Measurements from ENCODE around the gene SLC10A7.
"Not testable (repeated sequence)": the region's sequence is repeated elsewhere in the genome, so short reads cannot be mapped to it uniquely, and the experiment has no call there.

Gene SLC10A7

DNA sequence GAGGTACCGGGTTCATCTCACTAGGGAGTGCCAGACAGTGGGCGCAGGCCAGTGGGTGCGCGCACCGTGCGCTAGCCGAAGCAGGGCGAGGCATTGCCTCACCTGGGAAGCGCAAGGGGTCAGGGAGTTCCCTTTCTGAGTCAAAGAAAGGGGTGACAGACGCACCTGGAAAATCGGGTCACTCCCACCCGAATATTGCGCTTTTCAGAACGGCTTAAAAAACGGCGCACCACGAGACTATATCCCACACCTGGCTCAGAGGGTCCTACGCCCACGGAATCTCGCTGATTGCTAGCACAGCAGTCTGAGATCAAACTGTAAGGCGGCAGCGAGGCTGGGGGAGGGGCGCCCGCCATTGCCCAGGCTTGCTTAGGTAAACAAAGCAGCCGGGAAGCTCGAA lies 171.6 kb downstream of the SLC10A7 start:
- not testable (repeated sequence) for DNase-seq

DNA sequence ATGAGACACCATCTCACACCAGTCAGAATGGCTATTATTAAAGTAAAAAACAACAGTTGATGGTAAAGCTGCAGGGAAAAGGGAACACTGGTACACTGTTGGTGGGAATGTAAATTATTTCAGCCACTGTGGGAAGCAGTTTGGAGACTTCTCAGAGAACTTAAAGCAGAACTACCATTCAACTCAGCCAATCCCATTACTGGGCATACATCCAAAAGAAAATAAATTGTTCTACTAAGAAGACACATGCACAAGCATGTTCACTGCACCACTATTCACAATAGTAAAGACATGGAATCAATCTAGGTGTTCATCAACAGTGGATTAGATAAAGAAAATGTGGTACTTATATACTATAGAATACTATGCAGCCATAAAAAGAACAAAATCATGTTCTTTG lies 172.4 kb downstream of the SLC10A7 start:
- no peak for DNase-seq

GRCh38 chr4:146347822-146348221 lies 173.9 kb downstream of the SLC10A7 start:
- DNase-seq = no peak

- no peak for DNase-seq
Measured at GRCh38 chr4:146346276-146346675, 175.5 kb downstream of the SLC10A7 start.

DNA sequence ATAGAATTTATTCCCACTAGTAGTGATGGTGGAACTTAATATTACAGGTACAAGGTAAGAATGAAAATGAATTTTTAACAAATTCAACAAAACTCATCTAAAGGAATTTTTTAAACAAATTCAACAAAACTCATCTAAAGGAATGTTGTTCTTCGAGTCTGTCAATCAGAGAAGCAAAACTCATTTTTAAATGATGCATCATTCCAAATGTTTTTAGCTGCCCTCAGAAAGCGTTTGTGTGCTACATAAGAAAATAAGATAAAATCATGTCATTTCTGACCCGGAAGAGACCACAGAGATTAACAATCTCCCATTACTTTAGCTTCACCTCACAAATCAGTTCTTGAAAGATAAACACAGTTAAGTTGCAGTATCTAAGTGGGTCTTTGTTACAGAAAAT lies 178.0 kb downstream of the SLC10A7 start:
- no peak for DNase-seq

GRCh38 chr4:146343199-146343598 lies 178.5 kb downstream of the SLC10A7 start:
- no peak for DNase-seq

DNA sequence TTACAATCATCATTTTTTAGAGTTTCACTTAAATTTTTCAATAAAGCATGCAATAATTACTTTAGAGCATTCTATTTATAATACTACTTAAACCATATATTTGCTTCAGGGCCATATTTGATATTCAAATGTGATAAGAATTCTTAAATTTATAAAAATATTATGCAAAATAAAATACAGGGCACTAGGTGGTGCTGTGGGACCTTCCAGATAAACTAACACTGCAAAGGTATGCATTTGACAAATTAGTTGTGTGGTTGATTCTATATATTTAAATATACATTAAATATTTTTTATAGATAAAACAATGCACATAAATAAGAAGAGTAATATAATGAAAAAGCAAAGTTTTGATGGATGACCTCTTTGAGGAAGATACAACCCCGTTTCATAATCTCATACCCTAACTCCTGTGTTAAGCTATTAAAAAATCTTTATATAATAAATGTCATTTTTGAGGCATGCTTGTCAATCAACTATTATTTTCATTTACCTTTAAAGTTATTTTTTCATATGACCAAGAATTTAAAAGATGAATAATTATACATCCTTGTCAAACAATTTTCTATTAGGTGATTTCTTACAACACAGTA lies 179.0 kb downstream of the SLC10A7 start:
- no peak for DNase-seq

GRCh38 chr4:146340798-146341197 lies 180.9 kb downstream of the SLC10A7 start:
- no peak for DNase-seq

DNA sequence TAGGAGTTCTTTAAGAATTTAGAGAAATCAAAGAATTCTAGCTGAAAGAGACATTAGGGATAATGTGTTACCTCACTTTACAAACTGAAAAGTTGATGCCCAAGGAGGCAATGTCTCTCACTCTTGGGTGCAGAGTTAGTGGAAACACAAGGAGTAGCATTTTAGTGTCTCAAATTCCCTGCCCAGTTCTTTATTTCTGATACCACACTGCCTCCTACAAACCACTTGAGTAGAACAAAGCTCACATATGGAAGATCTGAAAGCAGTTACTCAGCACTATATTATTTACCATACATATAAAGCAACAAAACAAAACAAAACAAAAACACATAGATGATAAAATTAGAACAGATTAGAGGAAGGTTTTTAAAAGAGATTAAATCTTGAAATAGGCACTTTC lies 183.2 kb downstream of the SLC10A7 start:
- no peak for DNase-seq

GRCh38 chr4:146336410-146336807 lies 185.3 kb downstream of the SLC10A7 start:
- DNase-seq = no peak

DNA sequence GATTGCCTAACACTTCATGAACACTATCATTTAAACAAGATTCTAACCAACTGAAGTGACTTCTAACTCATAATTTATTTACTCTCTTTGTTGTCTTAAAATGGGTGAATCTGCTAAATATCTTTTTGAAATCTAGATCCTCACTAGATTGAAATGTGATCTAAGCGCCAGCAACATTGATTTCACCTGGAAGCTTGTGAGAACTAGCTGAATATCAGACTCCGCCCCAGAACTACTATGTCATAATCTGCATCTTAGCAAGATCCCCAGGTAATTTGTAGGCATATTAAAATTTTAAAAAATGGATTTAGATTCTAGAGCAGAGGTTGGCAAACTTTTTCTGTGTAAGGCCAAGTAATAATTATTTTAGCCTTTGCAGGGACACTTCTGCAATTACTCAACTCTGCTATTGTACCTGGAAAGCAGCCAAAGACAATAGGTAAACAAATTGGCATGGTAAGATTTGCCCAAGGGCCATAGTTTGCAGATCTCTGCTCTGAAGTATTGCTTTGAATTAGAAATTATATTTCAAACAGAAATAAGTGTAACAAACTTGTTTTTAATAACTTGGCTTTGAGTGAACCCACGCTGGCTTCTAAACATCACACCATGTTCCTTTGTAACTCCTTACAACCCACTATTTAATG lies 185.9 kb downstream of the SLC10A7 start:
- DNase-seq = no peak

- DNase-seq = no peak
Measured at GRCh38 chr4:146334862-146335449, 186.8 kb downstream of the SLC10A7 start.

DNA sequence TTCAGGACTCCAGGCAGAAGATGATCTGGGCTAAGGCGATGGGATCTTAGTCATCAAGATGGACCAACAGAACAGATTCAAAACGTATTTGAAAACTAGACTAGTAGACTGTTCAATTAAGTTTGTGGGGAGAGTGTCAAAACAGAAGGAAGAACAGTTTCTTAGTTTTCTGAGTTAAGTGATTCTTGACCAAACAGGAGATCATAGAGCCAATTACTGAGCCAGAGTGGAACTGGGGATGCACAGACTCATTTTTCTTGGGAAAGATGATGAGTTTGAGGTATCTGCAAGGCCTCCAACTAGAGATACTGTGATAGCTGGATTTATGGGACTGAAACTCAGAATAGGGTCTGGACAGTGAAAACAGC lies 187.9 kb downstream of the SLC10A7 start:
- no peak for DNase-seq

- no peak for DNase-seq
Measured at GRCh38 chr4:146333187-146333894, 188.4 kb downstream of the SLC10A7 start.

- DNase-seq = no peak
Measured at GRCh38 chr4:146330392-146330791, 191.3 kb downstream of the SLC10A7 start.

- no peak for DNase-seq
Measured at GRCh38 chr4:146329050-146329716, 192.6 kb downstream of the SLC10A7 start.

GRCh38 chr4:146327859-146328650 lies 193.7 kb downstream of the SLC10A7 start:
- no peak for DNase-seq

GRCh38 chr4:146318894-146319293 lies 202.8 kb downstream of the SLC10A7 start:
- DNase-seq = no peak

GRCh38 chr4:146317783-146318182 lies 204.0 kb downstream of the SLC10A7 start:
- DNase-seq = no peak

GRCh38 chr4:146315184-146315583 lies 206.6 kb downstream of the SLC10A7 start:
- no peak for DNase-seq

GRCh38 chr4:146311238-146311970 lies 210.3 kb downstream of the SLC10A7 start:
- no peak for DNase-seq
